ENCODE results near the gene DAPK3.

Gene DAPK3

GRCh38 chr19:3923912-3924311, 47.0 kb downstream of the DAPK3 start:
- H3K4me3 ChIP-seq (ENCODE audit: low read length): no peak overlapping the region
- no peak for DNase-seq (ENCODE audit: low read depth)
- TF ChIP-seq, protein P1, sequence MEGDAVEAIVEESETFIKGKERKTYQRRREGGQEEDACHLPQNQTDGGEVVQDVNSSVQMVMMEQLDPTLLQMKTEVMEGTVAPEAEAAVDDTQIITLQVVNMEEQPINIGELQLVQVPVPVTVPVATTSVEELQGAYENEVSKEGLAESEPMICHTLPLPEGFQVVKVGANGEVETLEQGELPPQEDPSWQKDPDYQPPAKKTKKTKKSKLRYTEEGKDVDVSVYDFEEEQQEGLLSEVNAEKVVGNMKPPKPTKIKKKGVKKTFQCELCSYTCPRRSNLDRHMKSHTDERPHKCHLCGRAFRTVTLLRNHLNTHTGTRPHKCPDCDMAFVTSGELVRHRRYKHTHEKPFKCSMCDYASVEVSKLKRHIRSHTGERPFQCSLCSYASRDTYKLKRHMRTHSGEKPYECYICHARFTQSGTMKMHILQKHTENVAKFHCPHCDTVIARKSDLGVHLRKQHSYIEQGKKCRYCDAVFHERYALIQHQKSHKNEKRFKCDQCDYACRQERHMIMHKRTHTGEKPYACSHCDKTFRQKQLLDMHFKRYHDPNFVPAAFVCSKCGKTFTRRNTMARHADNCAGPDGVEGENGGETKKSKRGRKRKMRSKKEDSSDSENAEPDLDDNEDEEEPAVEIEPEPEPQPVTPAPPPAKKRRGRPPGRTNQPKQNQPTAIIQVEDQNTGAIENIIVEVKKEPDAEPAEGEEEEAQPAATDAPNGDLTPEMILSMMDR (conservative IDR thresholded peaks at IDR 0.05; ENCODE audit: low read depth, low read length): no peak

GRCh38 chr19:3923096-3923758, 47.7 kb downstream of the DAPK3 start:
- no peak overlapping the region for H3K4me3 ChIP-seq (ENCODE audit: low read length)
- TF ChIP-seq, protein P1 (conservative IDR thresholded peaks at IDR 0.05; ENCODE audit: low read depth, low read length): no peak
- DNase-seq (ENCODE audit: low read depth): no peak

DNA sequence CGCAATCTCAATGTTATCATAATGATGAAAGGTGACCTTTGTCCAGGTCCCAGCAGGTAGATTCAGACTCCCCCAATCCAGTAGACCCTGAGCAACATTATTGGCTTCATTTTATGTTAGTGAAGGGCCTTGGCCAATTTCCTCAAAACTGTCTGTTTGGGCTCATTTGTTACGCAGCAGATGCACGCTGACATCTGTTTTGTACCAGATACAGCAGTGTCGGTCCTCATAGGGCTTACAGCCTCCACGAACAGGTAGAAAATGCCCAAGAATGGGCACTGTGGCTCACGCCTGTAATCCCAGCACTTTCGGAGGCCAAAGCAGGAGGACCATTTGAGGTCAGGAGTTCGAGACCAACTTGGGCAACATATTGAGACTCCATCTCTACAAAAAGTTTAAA, 51.1 kb downstream of the DAPK3 start:
- DNase-seq (ENCODE audit: low read depth): no peak
- no peak overlapping the region for H3K4me3 ChIP-seq (ENCODE audit: low read length)
- TF ChIP-seq, protein P1 (conservative IDR thresholded peaks at IDR 0.05; ENCODE audit: low read depth, low read length): no peak

DNA sequence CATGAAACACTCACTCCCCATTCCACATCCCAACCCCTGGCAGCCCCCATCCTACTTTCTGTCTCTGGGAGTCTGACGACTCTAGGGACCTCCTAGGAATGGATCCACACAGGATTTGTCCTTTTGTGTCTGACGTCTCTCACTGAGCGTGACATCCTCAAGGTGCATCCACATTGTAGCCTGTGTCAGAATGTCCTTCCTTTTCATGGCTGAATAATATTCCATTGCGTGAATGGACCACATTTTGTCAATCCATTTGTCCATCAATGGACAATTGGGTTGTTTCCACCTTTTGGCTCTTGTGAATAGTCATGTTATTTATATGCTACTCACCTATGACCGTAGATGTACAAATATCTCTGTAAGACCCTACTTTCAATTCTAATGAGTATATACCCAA, 54.9 kb downstream of the DAPK3 start:
- DNase-seq (ENCODE audit: low read depth): no peak
- no peak overlapping the region for H3K4me3 ChIP-seq (ENCODE audit: low read length)
- TF ChIP-seq, protein P1 (conservative IDR thresholded peaks at IDR 0.05; ENCODE audit: low read depth, low read length): no peak

DNA sequence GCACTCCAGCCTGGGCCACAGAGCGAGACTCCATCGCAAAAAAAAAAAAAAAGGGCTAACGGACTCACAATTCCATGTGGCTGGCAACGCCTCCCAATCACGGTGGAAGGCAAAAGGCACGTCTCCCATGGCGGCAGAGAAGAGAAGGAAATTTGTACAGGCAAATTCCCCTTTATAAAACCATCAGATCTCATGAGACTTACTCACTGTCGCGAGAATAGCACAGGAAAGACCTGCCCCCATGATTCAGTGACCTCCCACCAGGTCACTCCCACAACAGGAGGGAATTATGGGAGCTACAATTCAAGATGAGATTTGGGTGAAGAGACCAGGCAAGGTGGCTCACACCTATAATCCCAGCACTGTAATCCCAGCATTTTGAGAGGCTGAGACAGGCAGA, 56.7 kb downstream of the DAPK3 start:
- TF ChIP-seq, protein P1 (conservative IDR thresholded peaks at IDR 0.05; ENCODE audit: low read depth, low read length): no peak
- no peak overlapping the region for H3K4me3 ChIP-seq (ENCODE audit: low read length)
- no peak for DNase-seq (ENCODE audit: low read depth)

GRCh38 chr19:3910105-3910504, 60.8 kb downstream of the DAPK3 start:
- H3K4me3 ChIP-seq (ENCODE audit: low read length): no peak overlapping the region
- DNase-seq (ENCODE audit: low read depth): no peak
- TF ChIP-seq, protein P1 (conservative IDR thresholded peaks at IDR 0.05; ENCODE audit: low read depth, low read length): no peak
